ENCODE measurements around the gene EHBP1. TPM values are rescaled to one million over a fixed set of nuclear protein-coding genes. Genes with fewer than 3 reads are reported as not detected.

Gene EHBP1
- total and polyA plus RNA-seq, 8 donors: 10.2 to 142 (median 37.9) TPM

- H3K27ac ChIP-seq: no peak overlapping the region
- TF ChIP-seq EP300 (IDR thresholded peaks at IDR 0.05) (no peak), POLR2A (IDR thresholded peaks at IDR 0.05) (no peak)
- peaks cover 0 to 6% (median 0%) of the 10 kb centered on the region in 4 donors for H3K9me3 ChIP-seq
- peaks cover 0 to 14% (median 3%) of the 10 kb centered on the region in 4 donors for H3K36me3 ChIP-seq
- 94 to 100% (median 98%) methylated on average over 2 of the region's 2 CpGs for WGBS, 5 donors
- no peak overlapping the region for H3K4me3 ChIP-seq
- H3K4me1 ChIP-seq: peaks cover 0 to 44% (median 9%) of the 10 kb centered on the region in 4 donors
- DNase-seq: no peak
- intact Hi-C loops (cut with DNase I; ENCODE audit: low total_unique reads): no loop called here
- no peaks in the 10 kb centered on the region for H3K27me3 ChIP-seq
Measured at GRCh38 chr2:62718225-62718822, 12.8 kb downstream of the EHBP1 start.

GRCh38 chr2:62719757-62720156 lies 14.2 kb downstream of the EHBP1 start:
- Histone ChIP-seq H3K4me3 (no peak overlapping the region), H3K4me1 (peaks cover 0 to 44% (median 8%) of the 10 kb centered on the region in 4 donors), H3K9me3 (peaks cover 0 to 6% (median 0%) of the 10 kb centered on the region in 4 donors), H3K36me3 (peaks cover 0 to 14% (median 3%) of the 10 kb centered on the region in 4 donors), H3K27me3 (no peaks in the 10 kb centered on the region), H3K27ac (no peak overlapping the region)
- TF ChIP-seq POLR2A (IDR thresholded peaks at IDR 0.05) (no peak), EP300 (IDR thresholded peaks at IDR 0.05) (no peak), POLR2AphosphoS5 (IDR thresholded peaks at IDR 0.05) (no peak), CTCF (IDR thresholded peaks at IDR 0.05) (no peak)
- no peak for DNase-seq
- intact Hi-C loops (cut with DNase I; ENCODE audit: low total_unique reads): no loop called here

GRCh38 chr2:62722679-62723078 lies 17.2 kb downstream of the EHBP1 start:
- no peak for TF ChIP-seq CTCF (IDR thresholded peaks at IDR 0.05)
- TF ChIP-seq POLR2A (IDR thresholded peaks at IDR 0.05): no peak
- TF ChIP-seq POLR2AphosphoS5 (IDR thresholded peaks at IDR 0.05): no peak
- TF ChIP-seq EP300 (IDR thresholded peaks at IDR 0.05): no peak
- H3K27ac ChIP-seq: no peak overlapping the region
- H3K27me3 ChIP-seq: no peaks in the 10 kb centered on the region
- DNase-seq: no peak
- H3K4me1 ChIP-seq: peaks cover under 1 to 49% (median 14%) of the 10 kb centered on the region in 4 donors
- no peaks in the 10 kb centered on the region for H3K36me3 ChIP-seq
- no peak overlapping the region for H3K4me3 ChIP-seq
- H3K9me3 ChIP-seq: peaks cover 0 to 6% (median 0%) of the 10 kb centered on the region in 4 donors
- intact Hi-C loops (cut with DNase I; ENCODE audit: low total_unique reads): no loop called here

GRCh38 chr2:62723253-62723652 lies 17.7 kb downstream of the EHBP1 start:
- peaks cover 5 to 55% (median 17%) of the 10 kb centered on the region in 4 donors for H3K4me1 ChIP-seq
- WGBS, 5 donors: 85 to 97% (median 95%) methylated on average over 1 of the region's 1 CpG
- peaks cover 0 to 6% (median 0%) of the 10 kb centered on the region in 4 donors for H3K9me3 ChIP-seq
- H3K27me3 ChIP-seq: no peaks in the 10 kb centered on the region
- no peak for DNase-seq
- H3K4me3 ChIP-seq: no peak overlapping the region
- intact Hi-C loops (cut with DNase I; ENCODE audit: low total_unique reads): no loop called here
- no peak for TF ChIP-seq CTCF (IDR thresholded peaks at IDR 0.05)
- no peak for TF ChIP-seq POLR2A (IDR thresholded peaks at IDR 0.05)
- TF ChIP-seq EP300 (IDR thresholded peaks at IDR 0.05): no peak
- TF ChIP-seq POLR2AphosphoS5 (IDR thresholded peaks at IDR 0.05): no peak
- no peaks in the 10 kb centered on the region for H3K36me3 ChIP-seq
- H3K27ac ChIP-seq: no peak overlapping the region

- Histone ChIP-seq H3K27ac (no peak overlapping the region), H3K27me3 (no peaks in the 10 kb centered on the region), H3K4me3 (no peak overlapping the region), H3K36me3 (no peaks in the 10 kb centered on the region), H3K9me3 (peaks cover 0 to 6% (median 0%) of the 10 kb centered on the region in 4 donors), H3K4me1 (peaks cover 5 to 58% (median 17%) of the 10 kb centered on the region in 4 donors)
- intact Hi-C loops (cut with DNase I; ENCODE audit: low total_unique reads): no loop called here
- TF ChIP-seq POLR2A (IDR thresholded peaks at IDR 0.05) (no peak), EP300 (IDR thresholded peaks at IDR 0.05) (no peak)
- WGBS, 5 donors: 84 to 93% (median 91%) methylated on average over 2 of the region's 2 CpGs
- no peak for DNase-seq
Measured at GRCh38 chr2:62724106-62724505, 18.6 kb downstream of the EHBP1 start.

Measured in stomach (tissue), 9 donors.